Measurements from ENCODE around the gene ZNF469.
"Not testable (repeated sequence)": the region's sequence is repeated elsewhere in the genome, so short reads cannot be mapped to it uniquely, and the experiment has no call there.

The ZNF469 gene

GRCh38 chr16:88359008-88359407 lies 23.8 kb upstream of the ZNF469 start:
- no peak for DNase-seq

DNA sequence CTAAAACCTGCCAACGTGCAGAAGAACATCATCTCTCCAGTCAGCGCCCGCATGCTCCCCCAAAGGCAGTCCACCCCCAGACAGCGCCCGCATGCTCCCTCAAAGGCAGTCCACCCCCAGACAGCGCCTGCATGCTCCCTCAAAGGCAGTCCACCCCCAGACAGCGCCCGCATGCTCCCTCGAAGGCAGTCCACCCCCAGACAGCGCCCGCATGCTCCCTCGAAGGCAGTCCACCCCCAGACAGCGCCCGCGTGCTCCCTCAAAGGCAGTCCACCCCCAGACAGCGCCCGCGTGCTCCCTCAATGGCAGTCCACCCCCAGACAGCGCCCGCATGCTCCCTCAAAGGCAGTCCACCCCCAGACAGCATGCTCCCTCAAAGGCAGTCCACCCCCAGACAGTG lies 22.4 kb upstream of the ZNF469 start:
- DNase-seq: not testable (repeated sequence)

DNA sequence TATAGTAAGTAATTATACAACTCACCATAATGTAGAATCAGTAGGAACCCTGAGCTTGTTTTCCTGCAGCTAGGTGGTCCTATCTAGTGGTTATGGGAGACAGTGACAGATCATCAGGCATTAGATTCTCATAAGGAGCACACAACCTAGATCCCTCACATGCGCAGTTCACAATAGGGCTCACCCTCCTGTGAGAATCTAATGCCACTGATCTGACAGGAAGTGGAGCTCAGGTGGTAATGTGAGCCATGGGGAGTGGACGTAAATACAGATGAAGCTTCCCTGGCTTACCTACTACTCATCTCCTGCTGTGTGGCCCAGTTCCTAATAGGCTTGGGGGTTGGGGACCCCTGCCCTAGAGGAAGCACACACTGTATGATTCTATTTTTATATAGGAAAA lies 21.8 kb upstream of the ZNF469 start:
- no peak for DNase-seq

DNA sequence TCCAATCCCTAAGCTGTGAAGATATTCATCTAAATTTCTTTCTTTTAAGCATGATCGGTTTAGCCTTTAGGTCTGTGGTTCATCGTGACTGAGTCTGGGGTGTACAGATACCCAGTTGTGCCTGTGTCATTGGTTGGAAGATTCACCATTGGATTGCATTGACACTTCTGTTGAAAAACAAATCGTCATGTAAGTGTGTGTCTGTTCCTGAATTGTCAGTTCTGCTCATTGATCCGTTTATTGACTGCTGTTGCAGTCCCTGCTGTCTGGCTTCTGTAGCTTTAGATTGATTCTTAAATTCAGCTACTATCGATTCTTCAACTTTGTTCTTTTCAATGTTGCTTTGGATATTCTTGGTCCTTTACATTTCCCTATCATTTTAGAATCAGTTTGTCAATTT lies 21.0 kb upstream of the ZNF469 start:
- no peak for DNase-seq

GRCh38 chr16:88363239-88363891 lies 19.4 kb upstream of the ZNF469 start:
- DNase-seq: no peak

DNA sequence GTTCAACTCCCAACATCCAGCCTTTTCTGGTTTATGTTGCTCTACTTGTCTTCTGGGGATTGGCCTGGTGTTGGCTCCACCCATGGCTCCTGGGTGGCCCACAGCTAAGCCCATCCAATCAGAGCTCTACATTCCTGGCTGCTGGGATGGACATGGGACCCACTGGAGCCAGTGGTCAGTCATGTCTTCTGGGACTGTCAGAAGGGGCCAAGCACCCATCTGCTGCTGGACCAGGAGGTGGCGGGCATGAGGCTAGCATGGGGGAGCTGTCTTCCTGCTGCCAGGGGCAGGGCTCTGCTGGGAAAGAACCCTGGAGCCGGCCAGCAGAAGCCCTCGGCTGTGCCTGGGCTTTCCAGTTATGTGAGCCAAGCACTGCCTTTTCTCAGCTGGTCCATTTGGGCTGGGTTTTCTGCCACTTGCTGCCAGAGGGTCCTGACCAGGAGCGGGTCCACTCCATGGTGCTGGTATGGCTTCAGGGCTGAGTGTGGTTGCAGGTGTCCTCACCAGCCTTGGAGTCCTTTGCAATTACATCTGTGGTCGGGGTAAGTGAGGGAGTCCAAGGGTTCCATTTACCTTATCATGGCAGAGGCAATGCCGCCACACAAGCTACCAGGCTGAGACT lies 17.4 kb upstream of the ZNF469 start:
- no peak for DNase-seq

GRCh38 chr16:88366032-88366703 lies 16.6 kb upstream of the ZNF469 start:
- no peak for DNase-seq

- no peak for DNase-seq
Observed at GRCh38 chr16:88366704-88367047, 16.1 kb upstream of the ZNF469 start.

GRCh38 chr16:88367560-88367959 lies 15.2 kb upstream of the ZNF469 start:
- no peak for DNase-seq

DNA sequence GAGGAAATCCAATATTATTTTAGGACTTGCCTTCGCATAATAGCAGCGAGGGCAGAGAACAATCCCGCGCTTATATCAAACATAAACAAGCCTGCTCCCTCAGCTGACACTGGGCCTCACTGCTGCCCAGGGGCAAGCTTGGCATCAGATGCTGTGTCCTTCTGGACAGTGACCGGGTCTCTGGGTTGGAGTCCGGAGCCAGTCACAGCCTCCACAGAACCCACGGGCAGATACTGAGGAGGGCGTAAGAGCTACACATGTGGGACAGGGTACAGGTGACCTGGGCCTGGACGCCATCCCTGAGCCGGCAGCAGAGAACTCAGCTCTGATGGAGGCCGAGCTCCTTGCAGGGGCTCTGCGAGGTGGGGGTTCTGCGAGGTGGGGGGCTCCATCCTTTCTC lies 14.7 kb upstream of the ZNF469 start:
- no peak for DNase-seq

DNA sequence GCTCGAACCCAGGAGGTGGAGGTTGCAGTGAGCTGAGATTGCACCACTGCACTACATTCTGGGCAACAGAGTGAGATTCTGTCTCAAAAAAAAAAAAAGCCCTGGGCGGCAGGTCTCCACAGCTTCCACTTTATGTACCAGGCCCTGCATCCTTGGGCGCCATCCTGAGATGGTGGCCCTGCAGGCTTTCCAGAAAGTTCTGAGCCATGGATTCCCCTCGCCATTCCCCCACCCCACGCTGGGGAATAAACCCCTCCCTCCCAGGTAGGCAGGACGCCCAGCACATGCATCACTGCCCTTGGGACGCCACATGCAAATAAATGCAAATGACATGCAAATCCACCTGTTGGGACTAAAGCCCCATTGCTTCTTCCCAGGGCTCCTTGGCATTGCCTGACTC lies 13.8 kb upstream of the ZNF469 start:
- DNase-seq: no peak

DNA sequence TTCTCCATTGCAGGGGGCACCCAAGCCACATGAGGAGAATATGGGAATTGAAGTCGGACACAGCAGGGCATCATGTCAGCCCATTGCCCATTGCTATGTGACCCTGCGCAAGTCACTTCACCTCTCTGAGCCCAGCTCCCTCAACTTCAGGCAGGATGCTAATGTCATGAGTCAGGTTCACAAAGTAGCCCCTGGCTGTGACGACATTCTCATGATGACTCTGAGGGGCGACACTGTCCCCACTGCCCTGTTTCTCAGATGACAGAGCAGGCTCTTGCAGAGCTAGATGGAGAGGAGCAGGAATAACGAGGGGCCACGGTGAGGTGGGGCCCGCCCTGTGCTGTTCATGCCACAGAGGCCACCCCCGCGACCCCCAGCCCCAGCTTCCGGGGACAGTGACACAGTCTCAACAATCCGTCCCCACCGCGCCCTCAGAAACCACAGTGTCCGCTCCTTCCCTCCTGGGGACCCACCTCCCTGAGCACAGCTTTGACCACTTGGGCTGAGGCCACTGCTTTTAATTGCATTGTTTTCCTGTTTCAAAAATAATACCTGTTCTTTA lies 13.2 kb upstream of the ZNF469 start:
- no peak for DNase-seq

GRCh38 chr16:88370365-88370764 lies 12.4 kb upstream of the ZNF469 start:
- DNase-seq: no peak

DNA sequence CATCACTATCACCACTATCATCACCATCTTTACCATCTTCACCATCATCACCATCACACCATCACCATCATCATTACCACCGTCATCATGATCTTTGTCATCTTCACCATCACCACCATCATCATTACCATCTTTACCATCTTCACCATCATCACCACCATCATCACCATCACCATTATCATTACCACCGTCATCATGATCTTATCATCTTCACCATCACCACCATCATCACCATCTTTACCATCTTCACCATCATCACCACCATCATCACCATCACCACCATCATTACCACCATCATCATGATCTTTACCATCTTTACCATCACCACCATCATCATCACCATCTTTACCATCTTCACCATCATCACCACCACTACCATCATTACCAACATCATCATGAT lies 10.2 kb upstream of the ZNF469 start:
- DNase-seq: no peak

DNA sequence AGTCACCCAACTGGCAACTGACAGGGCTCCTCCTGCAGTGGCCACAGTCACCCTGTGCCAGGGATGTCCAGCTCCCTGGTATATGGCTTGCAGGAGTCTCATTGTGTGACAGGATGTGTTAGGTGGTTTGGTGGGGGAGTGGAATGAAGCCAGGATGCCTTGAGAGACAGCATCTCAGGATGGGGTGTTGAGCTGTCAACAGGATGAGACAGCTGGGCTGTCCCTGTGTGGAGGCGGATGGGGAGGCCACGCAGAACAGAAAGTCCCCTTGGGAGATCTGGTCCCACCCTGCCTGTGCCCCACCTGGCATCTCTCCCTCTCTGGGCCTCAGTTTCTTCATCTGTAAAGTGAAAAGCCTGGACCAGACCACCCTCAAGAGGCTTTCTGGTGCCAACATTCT lies 9.5 kb upstream of the ZNF469 start:
- DNase-seq: no peak

DNA sequence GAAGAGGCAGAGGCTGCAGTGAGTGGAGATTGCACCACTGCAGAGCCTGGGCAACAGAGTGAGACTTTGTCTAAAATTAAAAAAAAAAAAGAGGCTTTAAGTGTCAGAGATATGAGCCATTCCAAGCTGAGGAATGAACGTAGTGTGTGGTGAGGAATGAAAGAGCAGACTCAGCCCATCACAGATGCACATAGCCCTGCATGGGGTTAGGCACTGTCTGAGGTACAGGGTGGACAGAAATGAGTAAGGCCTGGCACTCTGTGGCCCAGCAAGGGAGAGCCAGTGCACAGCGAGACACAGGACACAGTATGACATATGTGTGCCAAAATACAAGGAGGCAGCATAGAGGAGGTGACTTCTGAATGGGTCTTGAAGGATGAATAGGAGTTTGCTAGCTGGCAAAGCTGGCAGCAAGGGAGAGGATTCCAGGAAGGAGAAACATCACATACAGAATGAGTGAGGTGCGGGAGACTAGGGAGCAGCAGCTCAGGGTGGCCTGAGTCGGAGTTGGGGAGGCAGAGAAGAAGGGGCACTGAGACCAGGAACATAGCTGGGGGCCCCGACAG lies 8.7 kb upstream of the ZNF469 start:
- DNase-seq: no peak

DNA sequence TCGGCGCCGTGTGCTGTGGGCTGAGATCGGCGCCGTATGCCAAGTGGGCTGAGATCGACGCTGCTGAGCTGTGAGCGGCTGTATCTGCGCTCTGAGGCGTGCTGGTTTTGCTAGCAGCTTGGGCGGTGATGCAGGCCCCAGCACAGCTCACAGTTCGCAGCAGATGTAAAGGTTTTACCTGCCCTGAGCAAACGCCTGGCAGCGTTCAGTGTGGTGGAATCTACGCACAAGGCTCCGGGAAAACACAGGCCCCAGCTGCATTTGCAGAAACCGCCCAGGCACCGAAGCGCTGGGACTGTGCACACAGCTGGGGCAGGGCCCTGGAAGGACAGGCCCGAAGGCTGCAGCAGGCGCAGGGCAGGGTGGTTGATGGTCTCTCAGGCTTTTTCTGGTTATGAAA lies 8.0 kb upstream of the ZNF469 start:
- DNase-seq: no peak

- no peak for DNase-seq
Observed at GRCh38 chr16:88375236-88375975, 7.4 kb upstream of the ZNF469 start.

GRCh38 chr16:88375996-88376834 lies 6.5 kb upstream of the ZNF469 start:
- DNase-seq: peak in 1 of 2 donors; percentile 70

- no peak for DNase-seq
Observed at GRCh38 chr16:88376835-88377726, 5.7 kb upstream of the ZNF469 start.

- DNase-seq: no peak
Observed at GRCh38 chr16:88377961-88378360, 4.8 kb upstream of the ZNF469 start.

Data from hippocampal formation (tissue), 2 donors.